Caco-2 (cell line): ENCODE results near the gene TRIM24. TPM values are rescaled to one million over a fixed set of nuclear protein-coding genes. Genes with fewer than 3 reads are reported as not detected.

Experiments
- BruUV-seq: library from RNA; stranded (reverse); fragments of 400-500 nt; replicated peaks from 2 replicates; lab custom pipeline; 2021; lab: Mats Ljungman, UMichigan
- CTCF ChIA-PET: fragments of 300-600 bp; sonication (Branson Sonifier 250); formaldehyde crosslinking; loops from one replicate; lab custom pipeline; 2022; ENCODE audit warnings: antibody characterized with exemption; lab: Charles Lee
- POLR2A ChIA-PET: fragments of 300-600 bp; sonication (Branson Sonifier 250); formaldehyde crosslinking; loops from one replicate; lab custom pipeline; 2022; ENCODE audit warnings: antibody characterized with exemption; lab: Charles Lee
- DNase-seq, 2 experiments: peaks; one replicate each; pipeline versions ENCODE4 v3.0.0 to v3.0.0-alpha.2; 2020 to 2022
- H3K27me3 ChIP-seq: replicated peaks from 2 replicates; pipeline ENCODE4 v1.6.0; 2011; ENCODE audit warnings: low read length; ENCODE audit not compliant: control insufficient read depth, insufficient read depth
- H3K36me3 ChIP-seq: 2 replicates; pipeline ENCODE4 v1.5.1; 2011; ENCODE audit warnings: low read length; ENCODE audit not compliant: control insufficient read depth, insufficient read depth
- H3K4me1 ChIP-seq: fragments of 250-450 bp; sonication (Bioruptor Pico); 2 replicates; pipeline ENCODE4 v1.5.1; 2020; ENCODE audit warnings: mild to moderate bottlenecking
- H3K4me3 ChIP-seq: 2 replicates; pipeline ENCODE4 v1.5.1; 2011; ENCODE audit warnings: low read depth, mild to moderate bottlenecking, control low read depth, low read length
- H3K9me3 ChIP-seq: fragments of 250-450 bp; sonication (Bioruptor Pico); 2 replicates; pipeline ENCODE4 v1.5.1; 2020; ENCODE audit warnings: mild to moderate bottlenecking, moderate library complexity
- H3K27ac Mint-ChIP-seq: one replicate; pipeline ENCODE4 v1.8.0; 2022; ENCODE audit warnings: mixed read lengths; ENCODE audit not compliant: unreplicated experiment
- H3K27me3 Mint-ChIP-seq: one replicate; pipeline ENCODE4 v1.8.0; 2022; ENCODE audit warnings: mixed read lengths; ENCODE audit not compliant: insufficient read depth, unreplicated experiment
- H3K36me3 Mint-ChIP-seq: one replicate; pipeline ENCODE4 v1.8.0; 2022; ENCODE audit warnings: mild to moderate bottlenecking, mixed read lengths; ENCODE audit not compliant: insufficient read depth, unreplicated experiment
- H3K4me1 Mint-ChIP-seq: one replicate; pipeline ENCODE4 v1.8.0; 2022; ENCODE audit warnings: low read depth, mixed read lengths; ENCODE audit not compliant: unreplicated experiment
- H3K4me3 Mint-ChIP-seq: one replicate; pipeline ENCODE4 v1.8.0; 2022; ENCODE audit warnings: mild to moderate bottlenecking, moderate library complexity, mixed read lengths; ENCODE audit not compliant: unreplicated experiment
- H3K9me3 Mint-ChIP-seq: one replicate; pipeline ENCODE4 v1.8.0; 2022; ENCODE audit warnings: mixed read lengths; ENCODE audit not compliant: unreplicated experiment
- intact Hi-C: fragments of 100-400 bp; cut with micrococcal nuclease; formaldehyde crosslinking; loops from one replicate; pipeline ENCODE4 v1.10.0; 2022; ENCODE audit not compliant: unreplicated experiment
- total RNA-seq: library from RNA; stranded (reverse); gene quantifications from 2 replicates; pipeline ENCODE4 v1.2.3, GENCODE V29; 2022
- TF ChIP-seq, protein P1 (sequence below), 2 experiments: fragments of 200-600 bp in 1 of 2; IDR thresholded peaks; 1 replicate in 1 of 2; 2 replicates in 1 of 2; pipeline versions ENCODE4 v1.5.1 to v1.8.0; 2011 to 2022; ENCODE audit warnings: antibody characterized with exemption in 1 of 2, control low read depth in 1 of 2, inconsistent platforms in 1 of 2, low read depth in 1 of 2, low read length in 1 of 2, mild to moderate bottlenecking in 1 of 2, moderate library complexity in 1 of 2; ENCODE audit not compliant: insufficient read depth in 1 of 2, severe bottlenecking in 1 of 2, unreplicated experiment in 1 of 2

Gene TRIM24
- total RNA-seq, 1 experiment from 2014 or later: 58.2 TPM

DNA sequence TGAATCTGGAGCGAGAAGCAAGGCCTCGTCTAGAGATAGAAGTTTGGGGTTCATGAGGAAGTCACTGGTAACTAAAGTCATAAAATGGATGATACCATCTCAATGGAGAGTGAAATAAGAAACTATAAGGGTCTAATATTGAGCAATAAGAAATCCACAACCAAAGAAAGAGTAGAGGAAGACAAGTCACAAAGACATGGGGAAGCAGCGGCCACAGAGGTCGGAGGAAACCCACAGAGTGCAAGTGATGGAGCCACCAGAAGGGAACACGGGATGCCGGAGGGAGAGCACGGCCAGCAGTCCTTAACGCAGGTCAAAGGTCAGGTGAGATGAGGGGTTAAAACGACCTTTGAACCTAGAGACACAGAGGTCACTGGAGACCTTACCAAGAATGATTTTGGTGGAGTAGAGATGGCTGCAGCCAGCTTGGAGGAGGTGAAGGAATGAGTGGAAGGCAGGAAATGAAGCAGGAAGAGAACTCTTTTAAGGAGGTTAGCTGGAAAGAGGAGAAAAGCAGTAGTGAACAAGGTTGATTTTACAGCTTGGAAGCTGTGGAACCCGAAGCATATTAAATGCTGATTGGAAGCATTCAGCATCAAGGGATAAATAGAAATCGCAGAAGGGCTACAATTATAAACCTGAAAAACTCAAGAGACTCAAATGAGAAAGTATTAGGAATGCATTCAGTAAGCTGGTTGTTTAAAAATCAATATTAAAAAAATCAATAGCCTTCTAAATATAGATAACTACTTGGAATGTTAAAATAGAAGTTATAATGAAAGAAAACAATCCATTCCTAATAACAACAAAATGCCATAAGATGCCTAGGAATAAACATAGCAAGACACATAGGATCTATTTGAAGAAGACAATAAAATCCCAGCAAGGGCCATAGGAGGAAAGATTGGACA, 147.4 kb downstream of the TRIM24 start:
- peaks cover 13% of the 10 kb centered on the region; the same call in 1 of the 2 replicates for H3K4me1 ChIP-seq
- Mint-ChIP-seq H3K27me3 (no peaks in the 10 kb centered on the region), H3K4me1 (peaks cover 22% of the 10 kb centered on the region), H3K9me3 (peaks cover 24% of the 10 kb centered on the region), H3K4me3 (no peak overlapping the region), H3K36me3 (no peaks in the 10 kb centered on the region), H3K27ac (no peak overlapping the region)
- no peaks in the 10 kb centered on the region for H3K27me3 ChIP-seq
- BruUV-seq: no TSS peak
- 0 out of 2 replicates have a peak, but pooled peaks cover 11% of the 10 kb centered on the region for H3K9me3 ChIP-seq
- no peak for DNase-seq
- intact Hi-C loops: no loop called here
- no peak overlapping the region for H3K4me3 ChIP-seq
- H3K36me3 ChIP-seq: no peaks in the 10 kb centered on the region
- TF ChIP-seq, protein P1, sequence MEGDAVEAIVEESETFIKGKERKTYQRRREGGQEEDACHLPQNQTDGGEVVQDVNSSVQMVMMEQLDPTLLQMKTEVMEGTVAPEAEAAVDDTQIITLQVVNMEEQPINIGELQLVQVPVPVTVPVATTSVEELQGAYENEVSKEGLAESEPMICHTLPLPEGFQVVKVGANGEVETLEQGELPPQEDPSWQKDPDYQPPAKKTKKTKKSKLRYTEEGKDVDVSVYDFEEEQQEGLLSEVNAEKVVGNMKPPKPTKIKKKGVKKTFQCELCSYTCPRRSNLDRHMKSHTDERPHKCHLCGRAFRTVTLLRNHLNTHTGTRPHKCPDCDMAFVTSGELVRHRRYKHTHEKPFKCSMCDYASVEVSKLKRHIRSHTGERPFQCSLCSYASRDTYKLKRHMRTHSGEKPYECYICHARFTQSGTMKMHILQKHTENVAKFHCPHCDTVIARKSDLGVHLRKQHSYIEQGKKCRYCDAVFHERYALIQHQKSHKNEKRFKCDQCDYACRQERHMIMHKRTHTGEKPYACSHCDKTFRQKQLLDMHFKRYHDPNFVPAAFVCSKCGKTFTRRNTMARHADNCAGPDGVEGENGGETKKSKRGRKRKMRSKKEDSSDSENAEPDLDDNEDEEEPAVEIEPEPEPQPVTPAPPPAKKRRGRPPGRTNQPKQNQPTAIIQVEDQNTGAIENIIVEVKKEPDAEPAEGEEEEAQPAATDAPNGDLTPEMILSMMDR (IDR thresholded peaks at IDR 0.05; ENCODE audit: insufficient read depth in 1 of 2, low read depth in 1 of 2, low read length in 1 of 2, severe bottlenecking in 1 of 2, unreplicated experiment in 1 of 2): no peak
- CTCF ChIA-PET: interaction anchor here (0.6 kb wide), 1 partner anchor 208 kb away, joined by 3 read pairs; no protein-coding TSS in a partner anchor
- POLR2A ChIA-PET: no interaction called here

DNA sequence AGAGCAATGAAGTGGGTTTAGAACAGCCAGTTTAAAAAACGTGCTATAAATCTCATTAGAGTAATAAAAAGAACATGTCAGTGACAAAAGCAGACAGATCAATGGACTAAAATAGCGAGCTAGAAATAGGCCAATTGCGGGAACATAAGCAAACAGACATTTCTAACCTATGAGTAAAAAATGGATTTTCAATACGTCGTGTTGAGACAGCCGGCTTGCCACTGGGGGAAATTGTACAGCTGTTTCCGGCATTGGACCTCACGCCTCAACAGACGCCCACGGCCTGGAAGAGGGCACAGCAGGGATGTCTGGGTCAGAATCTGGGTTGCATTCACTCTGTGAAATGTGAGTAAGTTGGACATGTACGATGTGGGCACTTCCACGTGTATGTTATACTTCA, 148.2 kb downstream of the TRIM24 start:
- intact Hi-C loops: no loop called here
- CTCF ChIA-PET: no interaction called here
- TF ChIP-seq, protein P1 (IDR thresholded peaks at IDR 0.05; ENCODE audit: insufficient read depth in 1 of 2, low read depth in 1 of 2, low read length in 1 of 2, severe bottlenecking in 1 of 2, unreplicated experiment in 1 of 2): no peak
- no peak overlapping the region for H3K4me3 ChIP-seq
- no peak overlapping the region for H3K4me3 Mint-ChIP-seq
- no peaks in the 10 kb centered on the region for H3K36me3 Mint-ChIP-seq
- BruUV-seq: no TSS peak
- H3K9me3 Mint-ChIP-seq: peaks cover 24% of the 10 kb centered on the region
- H3K27ac Mint-ChIP-seq: no peak overlapping the region
- H3K4me1 Mint-ChIP-seq: peaks cover 22% of the 10 kb centered on the region
- no peaks in the 10 kb centered on the region for H3K27me3 Mint-ChIP-seq
- H3K9me3 ChIP-seq: 0 out of 2 replicates have a peak, but pooled peaks cover 11% of the 10 kb centered on the region
- H3K4me1 ChIP-seq: peaks cover 13% of the 10 kb centered on the region; the same call in 1 of the 2 replicates
- DNase-seq: no peak
- POLR2A ChIA-PET: no interaction called here
- no peaks in the 10 kb centered on the region for H3K27me3 ChIP-seq
- H3K36me3 ChIP-seq: no peaks in the 10 kb centered on the region

DNA sequence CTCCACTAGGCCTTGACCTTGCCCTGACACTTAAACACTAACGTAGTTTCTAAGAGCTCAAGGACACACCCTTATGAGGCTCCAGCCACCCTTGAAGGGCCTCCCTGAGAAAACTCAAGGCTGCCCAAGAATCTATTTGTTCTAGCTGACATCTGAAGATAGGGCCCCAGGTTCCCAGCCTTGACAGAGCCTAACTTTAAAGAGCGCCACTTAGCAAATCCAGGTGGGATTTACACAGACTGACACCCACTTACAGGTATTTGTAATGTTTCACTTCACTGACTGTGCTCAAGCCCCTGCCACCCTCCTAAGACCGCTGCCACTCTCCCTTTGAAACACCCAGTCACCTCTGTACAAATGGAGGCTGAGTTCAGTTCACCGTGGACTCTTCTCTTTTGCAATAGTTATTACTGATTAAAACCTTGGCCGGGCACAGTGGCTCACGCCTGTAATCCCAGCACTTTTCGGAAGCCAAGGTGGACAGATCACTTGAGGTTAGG, 150.7 kb downstream of the TRIM24 start:
- Mint-ChIP-seq H3K9me3 (peaks cover 22% of the 10 kb centered on the region), H3K4me1 (peaks cover 17% of the 10 kb centered on the region), H3K36me3 (no peaks in the 10 kb centered on the region), H3K4me3 (no peak overlapping the region), H3K27me3 (no peaks in the 10 kb centered on the region), H3K27ac (peak overlapping the region; percentile 72)
- no TSS peak for BruUV-seq
- POLR2A ChIA-PET: no interaction called here
- peaks cover 14% of the 10 kb centered on the region; the same call in 1 of the 2 replicates for H3K9me3 ChIP-seq
- peak; percentile 43 to 60 for DNase-seq
- peaks cover 13% of the 10 kb centered on the region; the same call in 1 of the 2 replicates for H3K4me1 ChIP-seq
- H3K27me3 ChIP-seq: no peaks in the 10 kb centered on the region
- TF ChIP-seq, protein P1 (IDR thresholded peaks at IDR 0.05; ENCODE audit: insufficient read depth in 1 of 2, low read depth in 1 of 2, low read length in 1 of 2, severe bottlenecking in 1 of 2, unreplicated experiment in 1 of 2): no peak
- H3K36me3 ChIP-seq: no peaks in the 10 kb centered on the region
- no peak overlapping the region for H3K4me3 ChIP-seq
- intact Hi-C loops: no loop called here
- CTCF ChIA-PET: no interaction called here
